ENCODE data around the gene HPS5.

GRCh38 chr11:18309691-18310090 is 12.2 kb downstream of the HPS5 start:
- TF ChIP-seq POLR2AphosphoS5 (IDR thresholded peaks at IDR 0.05; ENCODE audit: low read depth, low read length) = no peak
- TF ChIP-seq SPI1 (IDR thresholded peaks at IDR 0.05; ENCODE audit: low read depth, low read length) = no peak
- TF ChIP-seq POLR2A (IDR thresholded peaks at IDR 0.05; ENCODE audit: low read depth, low read length) = no peak
- no peak for TF ChIP-seq TAF1 (IDR thresholded peaks at IDR 0.05; ENCODE audit: low read depth, low read length)
- TF ChIP-seq POU2F2 (IDR thresholded peaks at IDR 0.05; ENCODE audit: low read depth, low read length) = no peak

All from GM12891 (cell line).